GM21390 (cell line): ENCODE measurements around the gene ZNF385B.

Experiments
- ATAC-seq: cut with Tn5 transposase; IDR thresholded peaks from one replicate; pipeline ENCODE4 v1.9.1; 2021; ENCODE audit not compliant: unreplicated experiment

ZNF385B gene

DNA sequence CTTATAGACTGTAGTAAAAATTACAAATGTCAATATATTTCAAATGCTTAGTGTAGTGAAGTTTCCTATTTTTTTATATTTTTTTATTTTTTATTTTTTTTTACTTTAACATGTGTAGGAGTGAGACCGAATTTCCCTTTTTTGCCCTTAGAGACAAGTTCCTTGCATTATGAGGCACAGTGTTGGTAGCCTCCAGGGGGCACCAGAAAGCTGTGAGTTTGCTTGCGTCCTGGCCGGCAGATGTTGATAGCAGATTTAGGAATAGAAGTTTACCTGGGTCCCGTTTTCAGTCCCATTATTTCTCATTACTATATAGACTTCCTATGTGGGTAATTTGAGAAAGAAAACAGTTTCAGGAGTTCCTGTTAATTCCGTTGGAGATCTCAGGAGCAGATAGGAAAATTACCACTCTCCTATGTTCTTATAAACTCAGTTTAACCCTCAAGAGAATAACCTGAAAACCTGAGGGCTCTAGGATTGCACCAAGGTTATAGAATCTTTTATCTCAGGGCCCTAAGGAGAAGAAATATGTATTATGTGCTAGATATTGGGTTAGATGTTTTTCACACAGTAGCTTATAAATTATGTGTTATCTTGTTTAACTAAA is 439.3 kb downstream of the ZNF385B start:
- peak; percentile 88 for ATAC-seq

DNA sequence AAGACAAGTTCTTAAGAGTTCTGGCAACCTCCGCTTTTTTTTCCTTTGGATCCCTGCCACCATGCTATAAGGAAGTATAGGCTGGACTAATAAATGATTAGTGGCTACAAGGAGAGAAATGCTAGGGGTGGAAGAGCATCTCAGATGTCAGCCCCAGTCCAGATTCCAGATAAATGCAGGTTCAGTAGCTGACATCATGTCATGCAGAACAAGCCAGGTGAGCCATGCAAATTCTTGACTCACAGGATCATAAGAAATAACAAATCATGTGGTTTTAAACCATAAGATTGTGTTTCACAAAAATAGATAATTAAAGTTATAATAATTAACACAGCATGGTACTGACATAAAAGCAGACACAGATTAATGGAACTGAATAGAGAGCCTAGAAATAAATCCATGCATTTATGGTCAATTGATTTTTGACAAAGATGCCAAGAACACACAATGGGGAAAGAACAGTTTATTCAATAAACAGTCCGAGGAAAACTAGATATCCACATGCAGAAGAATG is 443.9 kb downstream of the ZNF385B start:
- ATAC-seq = no peak

DNA sequence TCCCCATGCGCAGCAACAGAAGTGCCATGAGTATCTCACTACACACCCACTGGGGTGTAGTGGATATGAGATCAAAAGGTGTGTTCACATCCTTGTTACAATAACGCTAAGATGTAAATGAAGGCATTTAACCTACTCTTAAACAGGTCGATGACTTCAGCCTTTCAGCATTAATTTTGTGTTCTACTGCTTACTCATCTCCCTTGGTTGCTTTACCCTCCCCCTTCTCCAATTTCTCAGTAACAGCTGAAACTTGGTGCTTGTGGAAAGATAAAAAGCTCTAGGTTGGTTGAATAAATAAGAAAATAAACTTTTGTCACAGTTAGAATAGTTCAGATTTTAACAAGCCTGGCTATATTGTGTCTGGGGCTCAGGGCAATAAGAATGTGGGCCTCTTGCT is 449.3 kb downstream of the ZNF385B start:
- ATAC-seq = no peak

DNA sequence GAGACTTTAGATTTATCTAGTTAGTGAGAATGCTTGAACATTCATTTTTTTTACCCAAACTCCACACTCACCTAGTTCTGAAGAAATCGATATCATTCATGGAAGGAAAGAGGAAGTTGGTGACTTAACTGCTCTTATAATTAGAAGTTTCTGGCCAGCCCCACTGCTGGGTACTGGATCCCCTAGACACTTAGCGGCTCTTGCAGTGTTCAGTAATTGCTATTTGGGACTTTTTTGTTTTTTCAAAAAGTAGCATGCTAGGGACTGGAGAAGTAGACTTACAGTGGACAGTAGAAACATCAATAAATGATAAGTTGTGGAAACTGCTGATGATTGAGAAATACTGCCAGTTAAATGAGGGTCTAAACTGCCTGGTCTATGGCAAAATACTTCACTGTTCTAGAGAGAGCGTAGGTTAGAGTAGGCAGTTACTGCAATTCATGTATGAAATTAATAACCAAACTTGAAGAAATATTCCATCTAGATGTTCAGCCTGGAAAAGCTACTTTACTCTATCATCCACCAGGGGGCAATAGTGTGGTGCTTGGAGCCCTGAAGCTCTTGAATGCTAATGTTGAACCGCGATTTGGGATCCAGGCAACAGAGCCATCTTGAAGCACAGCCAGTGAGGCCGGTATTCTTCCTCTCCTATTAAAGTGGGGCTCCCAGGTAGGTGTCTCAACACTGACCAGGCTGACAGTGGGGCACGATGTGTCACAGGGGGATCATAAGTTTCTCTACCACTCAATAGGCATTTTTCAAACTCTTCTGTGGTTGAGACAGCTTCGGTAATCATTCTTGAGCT is 450.7 kb downstream of the ZNF385B start:
- ATAC-seq = peak; percentile 88

DNA sequence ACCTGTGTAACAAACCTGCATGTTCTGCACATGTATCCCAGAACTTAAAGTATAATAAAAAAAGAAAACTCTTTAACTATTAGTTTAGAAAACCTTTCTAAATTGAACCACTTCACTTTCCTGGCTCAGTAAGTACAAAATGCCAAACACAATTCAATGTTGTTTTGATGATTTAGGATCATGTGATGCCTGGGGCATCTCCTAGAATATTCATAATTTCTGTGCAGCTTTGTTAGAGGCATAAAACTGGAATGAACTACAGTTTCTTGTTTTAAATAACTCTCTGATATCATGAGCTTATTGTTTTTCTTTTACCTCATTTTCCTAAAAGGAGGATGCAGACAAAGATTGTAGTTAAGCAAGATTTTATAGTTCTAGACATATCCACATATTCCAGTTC is 457.8 kb downstream of the ZNF385B start:
- no peak for ATAC-seq

DNA sequence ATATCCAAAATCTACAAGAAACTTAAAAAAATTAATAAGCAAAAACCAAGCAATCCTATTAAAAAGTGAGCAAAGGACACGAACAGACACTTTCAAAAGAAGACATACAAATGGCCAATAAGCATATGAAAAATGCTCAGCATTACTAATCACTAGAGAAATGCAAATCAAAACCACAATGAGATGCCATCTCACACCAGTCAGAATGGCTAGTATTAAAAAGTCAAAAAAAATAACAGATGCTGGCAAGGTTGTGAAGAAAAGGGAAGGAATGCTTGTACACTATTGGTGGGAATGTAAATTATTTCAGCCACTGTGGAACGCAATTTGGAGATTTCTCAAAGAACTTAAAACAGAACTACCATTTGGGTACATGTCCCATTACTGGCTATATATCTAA is 467.9 kb downstream of the ZNF385B start:
- no peak for ATAC-seq
